PC-9 (cell line): ENCODE data around the gene SMYD2.

Experiments used
- CTCF ChIP-seq: fragments of 200-600 bp; sonication (generic); conservative IDR thresholded peaks from 2 replicates; pipeline ENCODE4 v1.6.1; 2017; ENCODE audit warnings: mixed run types, antibody characterized with exemption, mild to moderate bottlenecking, moderate library complexity
- EZH2 ChIP-seq: fragments of 200-600 bp; sonication (generic); IDR thresholded peaks from 2 replicates; pipeline ENCODE4 v1.8.0; 2017; ENCODE audit warnings: antibody characterized with exemption, low read depth

- TF ChIP-seq CTCF (no peak), EZH2 (no peak)
Measured at GRCh38 chr1:214326406-214326805, 45.4 kb downstream of the SMYD2 start.
